ENCODE measurements around the gene HIF3A. TPM values are rescaled to one million over a fixed set of nuclear protein-coding genes. Genes with fewer than 3 reads are reported as not detected.

The HIF3A gene
- total RNA-seq, 1 experiment from 2014 or later = 0.98 TPM

GRCh38 chr19:46356149-46357055, 59.6 kb downstream of the HIF3A start:
- TF ChIP-seq CTCF (IDR thresholded peaks at IDR 0.05 in 2 of 3, conservative IDR thresholded peaks at IDR 0.05 in 1 of 3; ENCODE audit: borderline replicate concordance in 1 of 3, insufficient read depth in 1 of 3, low read depth in 2 of 3, low read length in 2 of 3) = no peak
- TF ChIP-seq ZNF274 (IDR thresholded peaks at IDR 0.05; ENCODE audit: low read depth, low read length) = no peak
- no peak for TF ChIP-seq SP1 (IDR thresholded peaks at IDR 0.05; ENCODE audit: low read depth)
- TF ChIP-seq CEBPB (IDR thresholded peaks at IDR 0.05; ENCODE audit: low read depth) = no peak
- no peak for TF ChIP-seq EZH2 (IDR thresholded peaks at IDR 0.05)
- no peak for TF ChIP-seq SIN3A (IDR thresholded peaks at IDR 0.05; ENCODE audit: low read depth)
- TF ChIP-seq MAX (IDR thresholded peaks at IDR 0.05) = no peak
- TF ChIP-seq ATF3 (IDR thresholded peaks at IDR 0.05) = no peak
- no peak for TF ChIP-seq YY1 (IDR thresholded peaks at IDR 0.05; ENCODE audit: extremely low read depth, insufficient replicate concordance, low read depth, low read length)
- TF ChIP-seq EZH2phosphoT487 (IDR thresholded peaks at IDR 0.05; ENCODE audit: borderline replicate concordance) = no peak
- TF ChIP-seq RAD21 (IDR thresholded peaks at IDR 0.05; ENCODE audit: low read depth) = no peak
- no peak for TF ChIP-seq ZBTB33 (IDR thresholded peaks at IDR 0.05; ENCODE audit: extremely low read depth, insufficient replicate concordance, low read length)
- TF ChIP-seq EGR1 (IDR thresholded peaks at IDR 0.05; ENCODE audit: low read depth) = no peak
- H4K20me1 ChIP-seq (ENCODE audit: insufficient read depth) = peaks cover 5% of the 10 kb centered on the region; the same call in 1 of the 2 replicates
- H3K4me1 ChIP-seq (ENCODE audit: control insufficient read depth in 1 of 2, insufficient read depth in 2 of 2, low read length in 2 of 2) = peaks cover 0 to 8% of the 10 kb centered on the region in 2 experiments; a peak in 1 of 4 replicates
- no peak overlapping the region for H3K4me2 ChIP-seq (ENCODE audit: low read length)
- no peak overlapping the region for H3K4me3 ChIP-seq (replicated peaks in 1 of 2; ENCODE audit: low read depth in 1 of 2, low read length in 2 of 2)
- ChIA-PET RAD21 (ENCODE audit: low non-redundant PET in 1 of 2, low total read pairs in 2 of 2, uncharacterized antibody in 2 of 2, unreplicated experiment in 2 of 2) (no interaction called here), POLR2A (no interaction called here), CTCF (interaction anchor here (1.4 kb wide), 1 partner anchor 9 kb away, joined by 3 read pairs; the partner anchor contains the start of gene PPP5C)
- no peak overlapping the region for H2AFZ ChIP-seq (ENCODE audit: low read depth, low read length, poor library complexity, severe bottlenecking)
- peaks cover 70% of the 10 kb centered on the region for H3K79me2 ChIP-seq (ENCODE audit: insufficient read depth, low read length)
- H3K27me3 ChIP-seq (ENCODE audit: insufficient read depth, low read length) = no peaks in the 10 kb centered on the region
- no TSS peak for BruUV-seq (replicated peaks)
- DNase-seq (ENCODE audit: low read depth, low spot score) (no peak), ATAC-seq (no peak)
- no peak overlapping the region for H3K9ac ChIP-seq (ENCODE audit: low read length)
- H3K27ac ChIP-seq (ENCODE audit: low read depth, low read length) = no peak overlapping the region
- intact Hi-C loops (cut with micrococcal nuclease) = no loop called here
- peaks cover 21 to 39% of the 10 kb centered on the region in 2 experiments; a peak in 3 of 4 replicates for H3K36me3 ChIP-seq (ENCODE audit: control insufficient read depth in 1 of 2, insufficient read depth in 2 of 2, low read length in 2 of 2)
- no peaks in the 10 kb centered on the region for H3K9me3 ChIP-seq (ENCODE audit: control insufficient read depth in 1 of 2, insufficient read depth in 1 of 2, low read depth in 1 of 2, low read length in 2 of 2)
- no peaks in the 10 kb centered on the region for H3K9me2 ChIP-seq (ENCODE audit: insufficient read depth)

Measured in HCT116 (cell line).